G401 (cell line): ENCODE results near the gene ENTPD7. TPM values are rescaled to one million over a fixed set of nuclear protein-coding genes. Genes with fewer than 3 reads are reported as not detected.

Experiments used
- DNase-seq: peaks from one replicate; pipeline ENCODE4 v3.0.0-alpha.2; 2015; ENCODE audit warnings: low spot score
- in situ Hi-C: cut with HindIII; loops from 2 replicates; pipeline ENCODE4 v1.10.0; 2016; ENCODE audit warnings: low sequenced_read_pairs, mixed read lengths
- total RNA-seq: library from RNA; depleted of rRNA; stranded (reverse); fragments of >200 nt; shearing (Covaris generic); gene quantifications from 2 replicates; pipeline ENCODE4 v1.2.3, GENCODE V29; 2014

Gene ENTPD7
- total RNA-seq, 1 experiment from 2014 or later: 17.0 TPM

DNA sequence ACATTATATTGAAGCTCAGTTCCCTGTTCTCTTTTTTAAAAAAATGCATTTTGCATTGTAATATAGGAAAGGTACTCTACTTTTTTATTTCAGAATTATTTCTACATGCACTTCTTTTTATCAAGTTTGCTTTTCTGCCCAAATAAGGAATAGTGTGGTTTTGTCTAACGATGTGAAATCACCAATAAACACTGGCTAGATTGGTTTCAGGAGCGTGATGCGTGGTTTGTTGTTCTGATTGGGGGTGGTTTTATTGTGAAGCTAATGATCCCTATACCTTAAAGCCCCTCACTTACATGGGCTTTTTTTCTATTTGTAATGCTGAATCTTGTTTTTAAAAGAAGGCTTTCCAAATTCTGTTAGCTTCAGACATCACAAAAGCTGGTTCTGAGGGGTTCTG, 17.6 kb downstream of the ENTPD7 start:
- no peak for DNase-seq
- in situ Hi-C loops: no loop called here

DNA sequence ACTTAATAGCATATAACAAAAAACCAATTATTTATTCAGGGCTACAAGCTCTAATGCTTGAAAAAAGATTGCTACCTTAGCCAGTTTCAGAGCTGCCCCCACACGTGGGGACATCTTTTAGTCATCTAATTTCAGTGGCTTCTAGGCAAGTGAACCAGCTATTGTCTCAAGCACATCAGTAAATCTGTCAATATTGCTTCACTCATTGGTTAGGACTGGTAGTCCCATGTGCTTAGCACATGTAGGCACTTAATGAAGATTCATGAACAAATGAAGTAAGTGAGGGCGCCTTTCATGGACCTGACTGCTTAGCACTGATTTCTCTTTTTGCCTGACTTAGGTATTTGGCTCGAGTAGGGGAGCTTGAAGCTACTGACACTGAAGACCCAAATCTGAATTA, 19.6 kb downstream of the ENTPD7 start:
- no peak for DNase-seq
- in situ Hi-C loops: no loop called here

DNA sequence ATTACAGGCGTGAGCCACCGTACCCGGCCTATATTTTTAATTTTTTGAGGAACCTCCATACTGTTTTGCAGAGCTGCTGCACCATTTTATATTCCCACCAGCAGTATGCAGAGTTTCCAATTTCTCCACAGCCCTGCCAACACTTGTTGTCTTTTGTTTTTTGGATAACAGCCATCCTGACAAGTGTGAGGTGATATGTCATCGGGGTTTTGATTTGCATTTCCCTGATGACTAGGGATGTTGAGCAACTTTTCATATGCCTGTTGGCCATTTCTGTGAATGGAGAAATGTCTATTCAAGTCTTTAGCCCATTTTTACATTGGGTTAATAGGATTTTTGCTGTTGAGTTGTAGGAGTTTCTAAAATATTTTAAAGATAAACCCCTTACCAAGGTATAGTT, 22.2 kb downstream of the ENTPD7 start:
- no peak for DNase-seq
- in situ Hi-C loops: no loop called here

DNA sequence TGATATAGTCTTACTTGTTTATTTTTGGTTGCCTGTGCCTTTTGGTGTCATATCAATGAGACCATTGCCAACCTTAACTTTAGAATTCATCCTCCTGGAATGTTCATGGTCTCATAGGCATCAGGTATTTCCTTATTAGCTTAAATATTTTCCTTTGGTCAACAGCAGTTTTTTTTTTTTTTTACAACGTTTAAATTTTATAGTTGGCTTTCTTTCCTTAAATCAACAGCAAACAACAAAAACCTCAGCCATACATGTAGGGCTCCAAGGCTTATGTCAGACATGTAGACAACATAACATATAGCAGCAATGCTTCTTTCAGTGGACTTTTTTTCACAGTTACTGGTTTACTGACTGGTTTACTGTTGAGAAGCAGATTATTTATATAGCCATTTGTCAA, 22.7 kb downstream of the ENTPD7 start:
- DNase-seq: no peak
- in situ Hi-C loops: no loop called here

GRCh38 chr10:99682752-99683151, 23.4 kb downstream of the ENTPD7 start:
- in situ Hi-C loops: no loop called here
- no peak for DNase-seq

GRCh38 chr10:99685597-99685967, 26.3 kb downstream of the ENTPD7 start:
- in situ Hi-C loops: no loop called here
- DNase-seq: no peak

GRCh38 chr10:99689461-99689860, 30.2 kb downstream of the ENTPD7 start:
- no peak for DNase-seq
- in situ Hi-C loops: no loop called here

- no peak for DNase-seq
- in situ Hi-C loops: no loop called here
These were observed 34.7 kb downstream of the ENTPD7 start for GRCh38 chr10:99693933-99694583.

GRCh38 chr10:99695761-99696160, 36.5 kb downstream of the ENTPD7 start:
- in situ Hi-C loops: no loop called here
- DNase-seq: no peak

DNA sequence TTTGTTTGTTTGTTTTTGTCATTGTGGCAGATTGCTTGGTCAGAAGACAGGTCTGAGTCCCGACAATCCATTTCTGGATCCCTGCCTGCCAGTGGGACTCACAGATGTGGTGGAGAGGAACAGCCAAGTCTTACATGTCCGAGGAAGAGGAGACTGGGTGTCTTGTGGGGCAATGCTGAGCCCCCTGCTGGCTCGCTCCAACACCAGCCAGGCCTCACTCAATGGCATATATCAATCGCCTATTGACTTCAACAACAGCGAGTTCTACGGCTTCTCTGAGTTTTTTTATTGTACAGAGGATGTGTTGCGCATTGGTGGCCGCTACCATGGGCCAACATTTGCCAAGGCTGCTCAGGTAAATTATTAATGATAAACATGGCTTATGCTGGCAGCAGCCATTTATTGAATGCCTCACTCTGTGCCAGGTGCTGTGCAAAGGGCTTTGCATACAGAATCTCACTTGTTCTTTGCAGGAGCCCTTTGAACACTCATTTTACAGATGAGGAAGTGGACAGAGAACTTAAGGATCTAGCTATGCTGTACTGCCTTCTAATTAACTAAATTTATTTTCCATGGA, 39.3 kb downstream of the ENTPD7 start:
- no peak for DNase-seq
- in situ Hi-C loops: no loop called here

GRCh38 chr10:99700649-99701048, 41.3 kb downstream of the ENTPD7 start:
- DNase-seq: no peak
- in situ Hi-C loops: no loop called here

DNA sequence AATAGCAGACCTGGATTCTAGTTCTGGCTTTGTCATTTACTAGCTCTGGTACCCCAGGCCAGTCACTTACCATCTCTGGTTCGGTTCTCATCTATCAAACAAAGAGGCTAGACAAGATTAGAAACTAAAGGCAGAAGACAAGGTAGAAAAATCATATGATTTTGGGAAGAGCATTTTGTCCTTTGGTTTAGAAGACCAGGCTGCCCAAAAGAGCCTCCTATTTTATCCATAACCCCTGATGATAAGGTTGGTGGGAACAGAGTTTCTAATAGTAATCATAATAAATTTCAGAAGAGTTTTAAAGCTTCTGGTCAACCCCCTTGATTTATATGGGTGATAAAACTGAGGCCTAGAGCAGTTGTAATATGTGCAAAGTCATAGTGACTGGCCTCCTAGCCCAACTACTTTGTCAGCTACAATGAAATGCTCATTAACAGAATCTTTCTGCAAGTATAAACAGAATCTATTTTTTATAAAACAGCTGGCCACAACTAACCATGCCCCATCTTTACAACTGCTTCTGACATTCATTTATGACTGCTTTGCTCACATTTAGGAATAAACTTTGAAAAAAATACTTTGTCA, 49.2 kb downstream of the ENTPD7 start:
- in situ Hi-C loops: no loop called here
- DNase-seq: no peak

GRCh38 chr10:99709480-99710229, 50.3 kb downstream of the ENTPD7 start:
- DNase-seq: no peak
- in situ Hi-C loops: no loop called here

GRCh38 chr10:99711129-99711719, 51.9 kb downstream of the ENTPD7 start:
- in situ Hi-C loops: no loop called here
- DNase-seq: peak; percentile 47

- in situ Hi-C loops: no loop called here
- no peak for DNase-seq
These were observed 55.1 kb downstream of the ENTPD7 start for GRCh38 chr10:99714446-99714845.

GRCh38 chr10:99720387-99720786, 61.1 kb downstream of the ENTPD7 start:
- in situ Hi-C loops: no loop called here
- DNase-seq: no peak

DNA sequence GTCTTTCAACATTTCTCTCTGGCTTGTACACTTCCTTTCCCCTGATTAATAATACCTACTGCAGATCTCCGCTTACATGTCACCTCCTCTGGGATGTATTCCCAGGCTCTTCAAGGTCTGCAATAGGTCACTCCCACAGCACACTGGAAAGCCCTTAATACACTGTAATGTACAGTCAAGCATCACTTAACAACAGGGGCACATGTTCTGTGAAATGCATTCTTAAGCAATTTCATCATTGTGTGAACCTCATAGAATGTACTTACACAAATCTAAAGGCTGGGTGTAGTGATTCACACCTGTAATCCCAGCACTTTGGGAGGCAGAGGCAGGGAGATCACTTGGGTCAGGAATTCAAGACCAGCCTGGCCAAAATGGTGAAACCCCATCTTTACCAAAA, 70.7 kb downstream of the ENTPD7 start:
- in situ Hi-C loops: no loop called here

GRCh38 chr10:99731306-99732032, 72.2 kb downstream of the ENTPD7 start:
- no peak for DNase-seq
- in situ Hi-C loops: no loop called here

More for the DNA sequence above, 70.7 kb downstream of the ENTPD7 start:
- no peak for DNase-seq
